CD14-positive monocyte (primary cell): ENCODE measurements around the gene LRP1B. TPM values are rescaled to one million over a fixed set of nuclear protein-coding genes. Genes with fewer than 3 reads are reported as not detected.

ENCODE experiments used
- DNase-seq, 3 donors: peaks; one replicate each; pipeline ENCODE4 v3.0.0-alpha.2; 2011 to 2022
- H2AFZ ChIP-seq: 2 replicates; pipeline ENCODE4 v1.6.0; 2012; ENCODE audit warnings: mild to moderate bottlenecking, low read depth, low read length, inconsistent platforms; ENCODE audit not compliant: insufficient read depth, poor library complexity, severe bottlenecking
- H3K27ac ChIP-seq, 2 donors: 1 replicate in 1 of 2; 2 replicates in 1 of 2; pipeline ENCODE4 v1.5.1; 2012 to 2013; ENCODE audit warnings: low read length in 2 of 2, control low read depth in 1 of 2, inconsistent platforms in 1 of 2, low read depth in 1 of 2, mild to moderate bottlenecking in 1 of 2
- H3K27me3 ChIP-seq, 2 donors: one replicate each; pipeline versions ENCODE4 v1.6.0 to v1.6.1; 2011 to 2013; ENCODE audit warnings: low read length in 2 of 2; ENCODE audit not compliant: control insufficient read depth in 2 of 2, insufficient read depth in 2 of 2
- H3K36me3 ChIP-seq, 2 donors: replicated peaks in 1 of 2; 1 replicate in 1 of 2; 2 replicates in 1 of 2; pipeline versions ENCODE4 v1.5.1 to v1.6.1; 2012 to 2013; ENCODE audit warnings: low read length in 2 of 2, control low read depth in 1 of 2, inconsistent platforms in 1 of 2, mild to moderate bottlenecking in 1 of 2; ENCODE audit not compliant: insufficient read depth in 2 of 2, control insufficient read depth in 1 of 2
- H3K4me1 ChIP-seq, 2 donors: 1 replicate in 1 of 2; 2 replicates in 1 of 2; pipeline versions ENCODE4 v1.5.1 to v1.6.1; 2012 to 2013; ENCODE audit warnings: low read length in 2 of 2, control low read depth in 1 of 2, inconsistent platforms in 1 of 2, mild to moderate bottlenecking in 1 of 2, moderate library complexity in 1 of 2; ENCODE audit not compliant: insufficient read depth in 2 of 2, control insufficient read depth in 1 of 2
- H3K4me2 ChIP-seq: replicated peaks from 2 replicates; pipeline ENCODE3; 2012; ENCODE audit warnings: low read length, moderate library complexity, mild to moderate bottlenecking; ENCODE audit not compliant: poor library complexity, severe bottlenecking; ENCODE audit errors: extremely low read depth
- H3K4me3 ChIP-seq, 3 experiments: fragments of 200-600 bp in 1 of 3; sonication (generic) in 1 of 3; replicated peaks in 1 of 3; 1 replicate in 2 of 3; 2 replicates in 1 of 3; pipeline ENCODE4 v1.5.1; 2011 to 2013; ENCODE audit warnings: low read length in 3 of 3, mild to moderate bottlenecking in 3 of 3, control low read depth in 2 of 3, low read depth in 2 of 3, inconsistent platforms in 1 of 3, moderate library complexity in 1 of 3
- H3K79me2 ChIP-seq: 2 replicates; pipeline ENCODE4 v1.6.0; 2012; ENCODE audit warnings: mild to moderate bottlenecking, control low read depth, inconsistent platforms, low read length, moderate library complexity; ENCODE audit not compliant: insufficient read depth
- H3K9ac ChIP-seq: 2 replicates; pipeline ENCODE4 v1.6.0; 2017; ENCODE audit warnings: low read length, mild to moderate bottlenecking; ENCODE audit not compliant: insufficient read depth, poor library complexity, severe bottlenecking
- H3K9me3 ChIP-seq, 2 donors: replicated peaks in 1 of 2; 1 replicate in 1 of 2; 2 replicates in 1 of 2; pipeline versions ENCODE4 v1.5.1 to v1.6.1; 2012 to 2013; ENCODE audit warnings: low read length in 2 of 2, control low read depth in 1 of 2; ENCODE audit not compliant: control insufficient read depth in 1 of 2, insufficient read depth in 1 of 2
- H4K20me1 ChIP-seq: 2 replicates; pipeline ENCODE4 v1.6.0; 2012; ENCODE audit warnings: mild to moderate bottlenecking, low read length, control low read depth, moderate library complexity; ENCODE audit not compliant: insufficient read depth
- H3K27ac Mint-ChIP-seq, 7 donors: one replicate each; pipeline ENCODE4 v1.8.0; 2020; ENCODE audit warnings: mild to moderate bottlenecking in 7 of 7, mixed read lengths in 7 of 7, moderate library complexity in 6 of 7, inconsistent platforms in 2 of 7
- H3K27me3 Mint-ChIP-seq, 3 donors: one replicate each; pipeline ENCODE4 v1.8.0; 2021 to 2022; ENCODE audit warnings: low read depth in 3 of 3, mild to moderate bottlenecking in 3 of 3, mixed read lengths in 3 of 3, moderate library complexity in 3 of 3, inconsistent platforms in 1 of 3
- H3K36me3 Mint-ChIP-seq, 2 donors: one replicate each; pipeline ENCODE4 v1.8.0; 2020; ENCODE audit warnings: mixed read lengths in 2 of 2, inconsistent platforms in 1 of 2, mild to moderate bottlenecking in 1 of 2
- H3K4me1 Mint-ChIP-seq: one replicate; pipeline ENCODE4 v1.8.0; 2020; ENCODE audit warnings: mild to moderate bottlenecking, mixed read lengths
- H3K4me3 Mint-ChIP-seq, 2 donors: one replicate each; pipeline ENCODE4 v1.8.0; 2020; ENCODE audit warnings: mild to moderate bottlenecking in 2 of 2, mixed read lengths in 2 of 2, moderate library complexity in 1 of 2
- H3K9me3 Mint-ChIP-seq, 7 donors: one replicate each; pipeline ENCODE4 v1.8.0; 2020 to 2022; ENCODE audit warnings: mixed read lengths in 7 of 7, mild to moderate bottlenecking in 6 of 7, moderate library complexity in 6 of 7, inconsistent platforms in 2 of 7
- WGBS: methylation state at CpG from one replicate; pipeline ENCODE4 v1.1.5; 2013; ENCODE audit warnings: missing lambda C conversion rate; ENCODE audit not compliant: insufficient coverage; 5-methylcytosine and 5-hydroxymethylcytosine counted together
- intact Hi-C, 2 donors: fragments of 100-400 bp; cut with micrococcal nuclease; formaldehyde crosslinking; loops; one replicate each; pipeline versions ENCODE4 v1.15.0 to v1.15.1; 2023
- polyA plus RNA-seq, 3 donors: library from polyadenylated mRNA; depleted of rRNA in 1 of 3; unstranded in 2 of 3; stranded (reverse) in 1 of 3; fragments of 300-500 nt in 2 of 3; fragments of >200 nt in 1 of 3; fragmentation: Illumina TruSeq in 2 of 3; gene quantifications; 1 replicate in 2 of 3; 2 replicates in 1 of 3; pipeline ENCODE4 v1.2.3, GENCODE V29; 2012 to 2021
- TF ChIP-seq, protein P1 (sequence below): fragments of 200-600 bp; IDR thresholded peaks from one replicate; pipeline ENCODE4 v1.8.0; 2022; ENCODE audit warnings: antibody characterized with exemption, mild to moderate bottlenecking

The LRP1B gene
- polyA plus RNA-seq, 3 donors, result not detected

DNA sequence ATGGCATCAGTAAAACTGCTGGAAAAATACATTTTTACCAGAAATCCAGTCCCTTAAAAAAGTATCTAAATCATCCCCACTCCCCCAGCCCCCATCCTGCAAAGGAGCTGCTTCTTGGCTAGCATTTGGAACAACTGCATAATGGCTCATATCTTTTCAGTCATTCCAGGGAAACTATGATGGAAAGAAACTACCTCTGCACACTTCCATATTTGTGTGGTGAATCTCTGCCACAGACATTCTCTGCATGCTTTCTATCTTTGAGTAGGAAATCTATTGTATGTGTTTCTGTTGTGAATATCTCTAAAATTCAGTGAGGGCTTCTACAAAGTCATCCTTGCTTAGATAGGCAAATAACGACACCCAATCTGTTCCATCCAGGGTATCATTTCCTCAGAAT is 632.3 kb downstream of the LRP1B start:
- TF ChIP-seq, protein P1, sequence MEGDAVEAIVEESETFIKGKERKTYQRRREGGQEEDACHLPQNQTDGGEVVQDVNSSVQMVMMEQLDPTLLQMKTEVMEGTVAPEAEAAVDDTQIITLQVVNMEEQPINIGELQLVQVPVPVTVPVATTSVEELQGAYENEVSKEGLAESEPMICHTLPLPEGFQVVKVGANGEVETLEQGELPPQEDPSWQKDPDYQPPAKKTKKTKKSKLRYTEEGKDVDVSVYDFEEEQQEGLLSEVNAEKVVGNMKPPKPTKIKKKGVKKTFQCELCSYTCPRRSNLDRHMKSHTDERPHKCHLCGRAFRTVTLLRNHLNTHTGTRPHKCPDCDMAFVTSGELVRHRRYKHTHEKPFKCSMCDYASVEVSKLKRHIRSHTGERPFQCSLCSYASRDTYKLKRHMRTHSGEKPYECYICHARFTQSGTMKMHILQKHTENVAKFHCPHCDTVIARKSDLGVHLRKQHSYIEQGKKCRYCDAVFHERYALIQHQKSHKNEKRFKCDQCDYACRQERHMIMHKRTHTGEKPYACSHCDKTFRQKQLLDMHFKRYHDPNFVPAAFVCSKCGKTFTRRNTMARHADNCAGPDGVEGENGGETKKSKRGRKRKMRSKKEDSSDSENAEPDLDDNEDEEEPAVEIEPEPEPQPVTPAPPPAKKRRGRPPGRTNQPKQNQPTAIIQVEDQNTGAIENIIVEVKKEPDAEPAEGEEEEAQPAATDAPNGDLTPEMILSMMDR, result no peak
- Mint-ChIP-seq H3K27ac (no peak overlapping the region), H3K4me1 (peaks cover 14% of the 10 kb centered on the region), H3K4me3 (no peak overlapping the region), H3K36me3 (no peaks in the 10 kb centered on the region), H3K9me3 (no peaks in the 10 kb centered on the region), H3K27me3 (no peaks in the 10 kb centered on the region)
- H3K9me3 ChIP-seq, result no peaks in the 10 kb centered on the region
- DNase-seq, result no peak
- no peaks in the 10 kb centered on the region for H3K36me3 ChIP-seq
- no peaks in the 10 kb centered on the region for H3K79me2 ChIP-seq
- H2AFZ ChIP-seq, result no peak overlapping the region
- no peak overlapping the region for H3K4me3 ChIP-seq
- H3K27ac ChIP-seq, result no peak overlapping the region
- WGBS, result no CpG with 5 or more reads among the region's 1 CpG
- H3K9ac ChIP-seq, result no peak overlapping the region
- no peak overlapping the region for H3K4me2 ChIP-seq
- intact Hi-C loops, result no loop called here
- no peaks in the 10 kb centered on the region for H4K20me1 ChIP-seq
- no peaks in the 10 kb centered on the region for H3K27me3 ChIP-seq
- peaks cover 0 to 5% of the 10 kb centered on the region in 2 donors for H3K4me1 ChIP-seq

DNA sequence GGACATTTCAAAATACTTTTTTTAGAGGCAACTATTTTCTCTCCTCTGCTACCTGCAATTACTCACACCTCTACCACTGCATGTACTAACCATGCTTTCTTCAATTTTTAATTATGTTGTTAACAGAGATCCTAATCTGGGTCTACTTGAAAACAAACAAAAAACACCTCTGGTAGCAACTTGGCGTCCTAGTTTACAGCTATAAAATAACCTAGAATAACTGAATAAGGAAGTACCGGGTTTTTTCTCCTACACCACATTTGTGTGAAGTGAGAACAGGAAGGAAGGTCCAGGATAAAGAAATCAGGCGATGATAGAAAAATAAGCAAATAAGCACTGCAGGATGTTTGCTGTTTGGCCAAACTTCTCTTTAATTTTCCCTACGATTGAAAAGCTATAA is 633.5 kb downstream of the LRP1B start:
- H3K9ac ChIP-seq, result no peak overlapping the region
- no peaks in the 10 kb centered on the region for H3K27me3 ChIP-seq
- H3K27ac ChIP-seq, result no peak overlapping the region
- intact Hi-C loops, result no loop called here
- Mint-ChIP-seq H3K4me1 (peaks cover 14% of the 10 kb centered on the region), H3K9me3 (peaks cover 0 to 3% (median 0%) of the 10 kb centered on the region in 7 donors), H3K36me3 (no peaks in the 10 kb centered on the region), H3K27me3 (no peaks in the 10 kb centered on the region), H3K4me3 (no peak overlapping the region), H3K27ac (peak overlapping the region in 6 of 7 donors; percentile 23 to 67 (median 49))
- no peak overlapping the region for H3K4me2 ChIP-seq
- no peaks in the 10 kb centered on the region for H3K36me3 ChIP-seq
- H3K4me3 ChIP-seq, result no peak overlapping the region
- TF ChIP-seq, protein P1, result no peak
- H3K9me3 ChIP-seq, result no peaks in the 10 kb centered on the region
- no peaks in the 10 kb centered on the region for H4K20me1 ChIP-seq
- H2AFZ ChIP-seq, result no peak overlapping the region
- H3K79me2 ChIP-seq, result no peaks in the 10 kb centered on the region
- peaks cover 0 to 5% of the 10 kb centered on the region in 2 donors for H3K4me1 ChIP-seq
- WGBS, result no CpG with 5 or more reads among the region's 4 CpGs
- peak in 2 of 3 donors; percentile 2 to 29 for DNase-seq
